ENCODE measurements around the gene STBD1.
A peak's percentile ranks its signal among the peaks of the same experiment; 100 is the strongest.

STBD1 gene

GRCh38 chr4:76305971-76306881, at the start of gene STBD1:
STBD1 (plus strand) TSS chr4:76306733; CDS start chr4:76306770, 37 bp downstream.
- no peaks in the 10 kb centered on the region for H3K27me3 ChIP-seq (ENCODE audit: low read depth)
- in situ Hi-C loops (cut with MboI; ENCODE audit: low sequenced_read_pairs), result no loop called here
- DNase-seq (ENCODE audit: low spot score in 2 of 2), result peak; percentile 79 to 91
- H3K4me1 ChIP-seq, result 0 out of 2 replicates have a peak, but pooled peaks cover 5% of the 10 kb centered on the region
- no peaks in the 10 kb centered on the region; the same call in 1 of the 2 replicates for H3K36me3 ChIP-seq (replicated peaks)
- no peaks in the 10 kb centered on the region for H3K9me3 ChIP-seq
- H3K4me3 ChIP-seq, result peak within 1 kb of the TSS; percentile 57

GRCh38 chr4:76256968-76257367, 49.6 kb upstream of the STBD1 start:
- no peak for DNase-seq (ENCODE audit: low spot score in 2 of 2)
- Histone ChIP-seq H3K27me3 (ENCODE audit: low read depth) (peaks cover 15% of the 10 kb centered on the region), H3K9me3 (no peaks in the 10 kb centered on the region), H3K36me3 (replicated peaks) (no peaks in the 10 kb centered on the region), H3K4me3 (no peak overlapping the region), H3K4me1 (no peaks in the 10 kb centered on the region)
- in situ Hi-C loops (cut with MboI; ENCODE audit: low sequenced_read_pairs), result no loop called here

GRCh38 chr4:76257824-76258223, 48.7 kb upstream of the STBD1 start:
- Histone ChIP-seq H3K9me3 (no peaks in the 10 kb centered on the region), H3K27me3 (ENCODE audit: low read depth) (peaks cover 16% of the 10 kb centered on the region), H3K4me1 (no peaks in the 10 kb centered on the region), H3K36me3 (replicated peaks) (no peaks in the 10 kb centered on the region), H3K4me3 (no peak overlapping the region)
- DNase-seq (ENCODE audit: low spot score in 2 of 2), result no peak
- in situ Hi-C loops (cut with MboI; ENCODE audit: low sequenced_read_pairs), result no loop called here

- in situ Hi-C loops (cut with MboI; ENCODE audit: low sequenced_read_pairs), result no loop called here
- Histone ChIP-seq H3K27me3 (ENCODE audit: low read depth) (peaks cover 16% of the 10 kb centered on the region), H3K4me3 (no peak overlapping the region), H3K4me1 (no peaks in the 10 kb centered on the region), H3K9me3 (no peaks in the 10 kb centered on the region), H3K36me3 (replicated peaks) (no peaks in the 10 kb centered on the region)
- no peak for DNase-seq (ENCODE audit: low spot score in 2 of 2)
These were observed 46.0 kb upstream of the STBD1 start for GRCh38 chr4:76260571-76260970.

GRCh38 chr4:76265631-76266218, 40.8 kb upstream of the STBD1 start:
- no peaks in the 10 kb centered on the region for H3K9me3 ChIP-seq
- H3K4me1 ChIP-seq, result no peaks in the 10 kb centered on the region
- peaks cover 13% of the 10 kb centered on the region for H3K27me3 ChIP-seq (ENCODE audit: low read depth)
- in situ Hi-C loops (cut with MboI; ENCODE audit: low sequenced_read_pairs), result no loop called here
- no peaks in the 10 kb centered on the region for H3K36me3 ChIP-seq (replicated peaks)
- no peak overlapping the region for H3K4me3 ChIP-seq
- DNase-seq (ENCODE audit: low spot score in 2 of 2), result no peak

GRCh38 chr4:76266627-76267026, 39.9 kb upstream of the STBD1 start:
- Histone ChIP-seq H3K27me3 (ENCODE audit: low read depth) (peaks cover 8% of the 10 kb centered on the region), H3K9me3 (no peaks in the 10 kb centered on the region), H3K4me1 (no peaks in the 10 kb centered on the region), H3K36me3 (replicated peaks) (no peaks in the 10 kb centered on the region), H3K4me3 (no peak overlapping the region)
- DNase-seq (ENCODE audit: low spot score in 2 of 2), result no peak
- in situ Hi-C loops (cut with MboI; ENCODE audit: low sequenced_read_pairs), result no loop called here

- H3K4me3 ChIP-seq, result no peak overlapping the region
- in situ Hi-C loops (cut with MboI; ENCODE audit: low sequenced_read_pairs), result no loop called here
- no peaks in the 10 kb centered on the region for H3K36me3 ChIP-seq (replicated peaks)
- H3K4me1 ChIP-seq, result no peaks in the 10 kb centered on the region
- no peak for DNase-seq (ENCODE audit: low spot score in 2 of 2)
- H3K27me3 ChIP-seq (ENCODE audit: low read depth), result no peaks in the 10 kb centered on the region; the same call in 1 of the 2 replicates
- H3K9me3 ChIP-seq, result no peaks in the 10 kb centered on the region
These were observed 38.7 kb upstream of the STBD1 start for GRCh38 chr4:76267811-76268210.

- Histone ChIP-seq H3K9me3 (no peaks in the 10 kb centered on the region), H3K27me3 (ENCODE audit: low read depth) (no peaks in the 10 kb centered on the region; the same call in 1 of the 2 replicates), H3K4me3 (no peak overlapping the region), H3K4me1 (no peaks in the 10 kb centered on the region), H3K36me3 (replicated peaks) (no peaks in the 10 kb centered on the region)
- no peak for DNase-seq (ENCODE audit: low spot score in 2 of 2)
- in situ Hi-C loops (cut with MboI; ENCODE audit: low sequenced_read_pairs), result no loop called here
These were observed 36.0 kb upstream of the STBD1 start for GRCh38 chr4:76270244-76271175.

GRCh38 chr4:76271248-76271647, 35.3 kb upstream of the STBD1 start:
- H3K9me3 ChIP-seq, result no peaks in the 10 kb centered on the region
- H3K4me1 ChIP-seq, result no peaks in the 10 kb centered on the region
- H3K36me3 ChIP-seq (replicated peaks), result no peaks in the 10 kb centered on the region
- no peak overlapping the region for H3K4me3 ChIP-seq
- no peaks in the 10 kb centered on the region; the same call in 1 of the 2 replicates for H3K27me3 ChIP-seq (ENCODE audit: low read depth)
- in situ Hi-C loops (cut with MboI; ENCODE audit: low sequenced_read_pairs), result no loop called here
- no peak for DNase-seq (ENCODE audit: low spot score in 2 of 2)

GRCh38 chr4:76272073-76272472, 34.5 kb upstream of the STBD1 start:
- Histone ChIP-seq H3K36me3 (replicated peaks) (no peaks in the 10 kb centered on the region), H3K4me3 (no peak overlapping the region), H3K9me3 (no peaks in the 10 kb centered on the region), H3K4me1 (no peaks in the 10 kb centered on the region), H3K27me3 (ENCODE audit: low read depth) (no peaks in the 10 kb centered on the region; the same call in 1 of the 2 replicates)
- DNase-seq (ENCODE audit: low spot score in 2 of 2), result no peak
- in situ Hi-C loops (cut with MboI; ENCODE audit: low sequenced_read_pairs), result no loop called here

- Histone ChIP-seq H3K27me3 (ENCODE audit: low read depth) (no peaks in the 10 kb centered on the region; the same call in 1 of the 2 replicates), H3K9me3 (no peaks in the 10 kb centered on the region), H3K4me3 (no peak overlapping the region), H3K4me1 (no peaks in the 10 kb centered on the region), H3K36me3 (replicated peaks) (no peaks in the 10 kb centered on the region)
- DNase-seq (ENCODE audit: low spot score in 2 of 2), result no peak
- in situ Hi-C loops (cut with MboI; ENCODE audit: low sequenced_read_pairs), result no loop called here
These were observed 34.0 kb upstream of the STBD1 start for GRCh38 chr4:76272582-76272981.

GRCh38 chr4:76272999-76273398, 33.5 kb upstream of the STBD1 start:
- no peak for DNase-seq (ENCODE audit: low spot score in 2 of 2)
- in situ Hi-C loops (cut with MboI; ENCODE audit: low sequenced_read_pairs), result no loop called here
- Histone ChIP-seq H3K36me3 (replicated peaks) (no peaks in the 10 kb centered on the region), H3K4me1 (no peaks in the 10 kb centered on the region), H3K4me3 (no peak overlapping the region), H3K9me3 (no peaks in the 10 kb centered on the region), H3K27me3 (ENCODE audit: low read depth) (no peaks in the 10 kb centered on the region; the same call in 1 of the 2 replicates)

- no peaks in the 10 kb centered on the region for H3K36me3 ChIP-seq (replicated peaks)
- DNase-seq (ENCODE audit: low spot score in 2 of 2), result no peak
- H3K9me3 ChIP-seq, result no peaks in the 10 kb centered on the region
- no peaks in the 10 kb centered on the region for H3K4me1 ChIP-seq
- no peak overlapping the region for H3K4me3 ChIP-seq
- no peaks in the 10 kb centered on the region; the same call in 1 of the 2 replicates for H3K27me3 ChIP-seq (ENCODE audit: low read depth)
- in situ Hi-C loops (cut with MboI; ENCODE audit: low sequenced_read_pairs), result no loop called here
These were observed 30.9 kb upstream of the STBD1 start for GRCh38 chr4:76275486-76276124.
